Bronchial epithelial cell (primary cell): ENCODE data around the gene CSK. TPM values are rescaled to one million over a fixed set of nuclear protein-coding genes. Genes with fewer than 3 reads are reported as not detected.
A peak's percentile ranks its signal among the peaks of the same experiment; 100 is the strongest.

Experiments used
- DNase-seq: peaks from one replicate; pipeline ENCODE4 v3.0.0-alpha.2; 2010; ENCODE audit warnings: low read depth
- FAIRE-seq: peaks from 2 replicates; lab custom pipeline; 2011; peaks lifted over from hg19 to GRCh38; lab: Jason Lieb, UNC
- H3K27me3 ChIP-seq: 2 replicates; pipeline ENCODE4 v1.5.1; 2011; ENCODE audit warnings: low read length; ENCODE audit not compliant: control insufficient read depth, insufficient read depth
- H3K36me3 ChIP-seq: 2 replicates; pipeline ENCODE4 v1.5.1; 2011; ENCODE audit warnings: low read length; ENCODE audit not compliant: control insufficient read depth, insufficient read depth
- H3K4me3 ChIP-seq: 2 replicates; pipeline ENCODE4 v1.5.1; 2011; ENCODE audit warnings: mild to moderate bottlenecking, low read depth, low read length, control low read depth
- CTCF ChIP-seq: IDR thresholded peaks from 2 replicates; pipeline ENCODE4 v1.5.1; 2011; ENCODE audit warnings: mild to moderate bottlenecking, moderate library complexity, low read length, control low read depth, inconsistent platforms; ENCODE audit not compliant: insufficient read depth, severe bottlenecking
- total RNA-seq: library from RNA; depleted of rRNA; stranded (reverse); fragments of >200 nt; gene quantifications from 2 replicates; pipeline ENCODE4 v1.2.1, GENCODE V29; 2014

The CSK gene
- total RNA-seq, 1 donor from 2014 or later, result 29.2 TPM

GRCh38 chr15:74768099-74768770 lies 13.6 kb upstream of the CSK start:
- H3K4me3 ChIP-seq, result no peak overlapping the region
- no peak for DNase-seq
- H3K27me3 ChIP-seq, result peaks cover 6% of the 10 kb centered on the region
- TF ChIP-seq CTCF, result no peak
- FAIRE-seq, result no peak
- H3K36me3 ChIP-seq, result no peaks in the 10 kb centered on the region

GRCh38 chr15:74768771-74769342 lies 13.0 kb upstream of the CSK start:
- H3K4me3 ChIP-seq, result no peak overlapping the region
- DNase-seq, result peak; percentile 30
- peak; percentile 77 for TF ChIP-seq CTCF
- FAIRE-seq, result no peak
- H3K27me3 ChIP-seq, result peaks cover 6% of the 10 kb centered on the region
- no peaks in the 10 kb centered on the region for H3K36me3 ChIP-seq

- no peak for TF ChIP-seq CTCF
- FAIRE-seq (no peak), DNase-seq (no peak)
- H3K4me3 ChIP-seq, result no peak overlapping the region
- H3K36me3 ChIP-seq, result no peaks in the 10 kb centered on the region
- H3K27me3 ChIP-seq, result peaks cover 6% of the 10 kb centered on the region
Measured at GRCh38 chr15:74769463-74770025, 12.3 kb upstream of the CSK start.

GRCh38 chr15:74770211-74770903 lies 11.5 kb upstream of the CSK start:
- H3K36me3 ChIP-seq, result no peaks in the 10 kb centered on the region
- DNase-seq (no peak), FAIRE-seq (no peak)
- TF ChIP-seq CTCF, result no peak
- H3K4me3 ChIP-seq, result no peak overlapping the region
- peaks cover 6% of the 10 kb centered on the region for H3K27me3 ChIP-seq

- H3K4me3 ChIP-seq, result no peak overlapping the region
- no peaks in the 10 kb centered on the region for H3K36me3 ChIP-seq
- TF ChIP-seq CTCF, result no peak
- DNase-seq, result no peak
- no peak for FAIRE-seq
- H3K27me3 ChIP-seq, result peaks cover 6% of the 10 kb centered on the region
Measured at GRCh38 chr15:74773329-74773728, 8.6 kb upstream of the CSK start.
